Measurements from ENCODE around the gene TAOK1. TPM values are rescaled to one million over a fixed set of nuclear protein-coding genes. Genes with fewer than 3 reads are reported as not detected.

Gene TAOK1
- total RNA-seq, 1 experiment from 2014 or later: 87.7 TPM

DNA sequence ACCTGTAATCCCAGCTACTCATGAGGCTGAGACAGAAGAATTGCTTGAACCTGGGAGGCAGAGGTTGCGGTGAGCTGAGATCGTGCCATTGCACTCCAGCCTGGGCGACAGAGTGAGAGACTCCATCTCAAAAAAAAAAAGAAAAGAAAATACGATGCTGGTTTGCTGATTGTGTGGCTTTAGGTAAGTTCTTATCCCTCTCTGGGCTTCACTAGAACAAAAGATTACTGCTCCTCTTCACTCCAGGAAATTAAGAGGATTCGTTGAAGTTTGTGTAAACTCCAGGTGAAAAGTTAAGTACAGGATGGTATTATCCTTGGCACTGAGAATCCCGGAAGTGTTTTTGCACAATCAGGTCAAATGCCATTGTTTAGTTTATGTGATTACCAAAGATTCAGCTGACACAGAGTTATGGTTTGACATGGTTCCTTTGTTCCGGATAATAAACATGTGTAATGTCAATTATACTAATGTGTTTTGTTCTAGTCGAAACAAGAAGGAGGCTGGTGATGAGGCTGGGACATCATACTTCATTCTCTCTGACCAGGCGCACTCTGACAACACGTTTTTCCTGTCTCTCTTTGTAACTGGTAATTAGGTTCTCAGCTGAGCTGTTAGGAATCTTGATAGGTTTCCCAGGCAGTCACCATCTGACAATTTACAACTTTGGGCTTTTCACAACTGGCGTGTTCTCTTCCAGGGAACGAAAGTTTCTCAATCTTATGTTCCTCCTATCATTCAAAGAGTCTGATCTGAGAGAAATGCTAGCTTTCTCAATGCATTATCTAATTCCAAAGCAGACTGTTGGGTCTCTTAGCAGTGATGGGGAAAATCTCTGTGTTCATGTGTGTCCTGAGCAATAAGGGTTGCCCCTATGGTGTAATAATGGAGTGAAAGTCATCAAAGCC lies 10.8 kb upstream of the TAOK1 start:
- BruUV-seq (replicated peaks): no TSS peak
- Mint-ChIP-seq H3K4me3 (ENCODE audit: unreplicated experiment) (no peak overlapping the region), H3K9me3 (ENCODE audit: unreplicated experiment) (no peaks in the 10 kb centered on the region), H3K27me3 (ENCODE audit: insufficient read depth, unreplicated experiment) (no peaks in the 10 kb centered on the region), H3K27ac (ENCODE audit: unreplicated experiment) (no peak overlapping the region), H3K4me1 (ENCODE audit: low read depth, unreplicated experiment) (peaks cover 7% of the 10 kb centered on the region), H3K36me3 (ENCODE audit: insufficient read depth, unreplicated experiment) (no peaks in the 10 kb centered on the region)
- Histone ChIP-seq H3K4me1 (no peaks in the 10 kb centered on the region), H3K36me3 (ENCODE audit: control insufficient read depth, insufficient read depth, low read length) (no peaks in the 10 kb centered on the region), H3K9me3 (no peaks in the 10 kb centered on the region), H3K27me3 (replicated peaks; ENCODE audit: control insufficient read depth, insufficient read depth, low read length) (no peaks in the 10 kb centered on the region), H3K4me3 (ENCODE audit: low read depth, low read length) (no peak overlapping the region)
- ChIA-PET CTCF (interaction anchor here (1.7 kb wide), 1 partner anchor 9 kb away, joined by 5 read pairs; no protein-coding TSS in a partner anchor), POLR2A (interaction anchor here (0.6 kb wide), 1 partner anchor 14 kb away, joined by 4 read pairs; no protein-coding TSS in a partner anchor)
- intact Hi-C loops (cut with micrococcal nuclease; ENCODE audit: unreplicated experiment): no loop called here
- no peak for DNase-seq
- TF ChIP-seq, protein P1, sequence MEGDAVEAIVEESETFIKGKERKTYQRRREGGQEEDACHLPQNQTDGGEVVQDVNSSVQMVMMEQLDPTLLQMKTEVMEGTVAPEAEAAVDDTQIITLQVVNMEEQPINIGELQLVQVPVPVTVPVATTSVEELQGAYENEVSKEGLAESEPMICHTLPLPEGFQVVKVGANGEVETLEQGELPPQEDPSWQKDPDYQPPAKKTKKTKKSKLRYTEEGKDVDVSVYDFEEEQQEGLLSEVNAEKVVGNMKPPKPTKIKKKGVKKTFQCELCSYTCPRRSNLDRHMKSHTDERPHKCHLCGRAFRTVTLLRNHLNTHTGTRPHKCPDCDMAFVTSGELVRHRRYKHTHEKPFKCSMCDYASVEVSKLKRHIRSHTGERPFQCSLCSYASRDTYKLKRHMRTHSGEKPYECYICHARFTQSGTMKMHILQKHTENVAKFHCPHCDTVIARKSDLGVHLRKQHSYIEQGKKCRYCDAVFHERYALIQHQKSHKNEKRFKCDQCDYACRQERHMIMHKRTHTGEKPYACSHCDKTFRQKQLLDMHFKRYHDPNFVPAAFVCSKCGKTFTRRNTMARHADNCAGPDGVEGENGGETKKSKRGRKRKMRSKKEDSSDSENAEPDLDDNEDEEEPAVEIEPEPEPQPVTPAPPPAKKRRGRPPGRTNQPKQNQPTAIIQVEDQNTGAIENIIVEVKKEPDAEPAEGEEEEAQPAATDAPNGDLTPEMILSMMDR (IDR thresholded peaks at IDR 0.05; ENCODE audit: insufficient read depth in 1 of 2, low read depth in 1 of 2, low read length in 1 of 2, severe bottlenecking in 1 of 2, unreplicated experiment in 1 of 2): no peak

- no peak overlapping the region for H3K4me3 ChIP-seq (ENCODE audit: low read depth, low read length)
- H3K9me3 ChIP-seq: no peaks in the 10 kb centered on the region
- POLR2A ChIA-PET: no interaction called here
- Mint-ChIP-seq H3K27ac (ENCODE audit: unreplicated experiment) (no peak overlapping the region), H3K4me3 (ENCODE audit: unreplicated experiment) (no peak overlapping the region), H3K27me3 (ENCODE audit: insufficient read depth, unreplicated experiment) (no peaks in the 10 kb centered on the region), H3K9me3 (ENCODE audit: unreplicated experiment) (no peaks in the 10 kb centered on the region), H3K36me3 (ENCODE audit: insufficient read depth, unreplicated experiment) (no peaks in the 10 kb centered on the region), H3K4me1 (ENCODE audit: low read depth, unreplicated experiment) (peaks cover 7% of the 10 kb centered on the region)
- H3K36me3 ChIP-seq (ENCODE audit: control insufficient read depth, insufficient read depth, low read length): no peaks in the 10 kb centered on the region
- intact Hi-C loops (cut with micrococcal nuclease; ENCODE audit: unreplicated experiment): no loop called here
- CTCF ChIA-PET: interaction anchor here (3.1 kb wide), 1 partner anchor 14 kb away, joined by 13 read pairs; no protein-coding TSS in a partner anchor
- no peaks in the 10 kb centered on the region for H3K27me3 ChIP-seq (replicated peaks; ENCODE audit: control insufficient read depth, insufficient read depth, low read length)
- H3K4me1 ChIP-seq: no peaks in the 10 kb centered on the region
- DNase-seq: no peak
- BruUV-seq (replicated peaks): no TSS peak
- TF ChIP-seq, protein P1 (IDR thresholded peaks at IDR 0.05; ENCODE audit: insufficient read depth in 1 of 2, low read depth in 1 of 2, low read length in 1 of 2, severe bottlenecking in 1 of 2, unreplicated experiment in 1 of 2): no peak
These were observed 6.5 kb upstream of the TAOK1 start for GRCh38 chr17:29383686-29384085.

DNA sequence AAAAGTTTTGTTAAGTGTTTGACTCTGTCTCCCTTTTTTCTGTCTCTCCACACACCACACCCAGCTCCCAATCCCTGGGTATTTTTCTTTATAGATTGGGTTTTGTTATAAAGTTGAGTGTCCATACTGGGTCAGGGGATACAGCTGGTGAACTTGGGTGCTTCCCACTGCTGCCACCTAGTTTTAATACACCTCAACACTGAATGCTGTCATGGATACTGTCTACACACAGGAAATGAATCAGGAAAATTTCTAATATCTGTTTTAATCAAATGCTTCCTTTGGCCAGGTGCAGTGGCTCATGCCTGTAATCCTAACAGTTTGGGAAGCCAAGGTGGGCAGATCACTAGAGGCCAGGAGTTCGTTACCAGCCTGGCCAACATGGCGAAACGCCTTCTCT lies 5.3 kb upstream of the TAOK1 start:
- Histone ChIP-seq H3K27me3 (replicated peaks; ENCODE audit: control insufficient read depth, insufficient read depth, low read length) (no peaks in the 10 kb centered on the region), H3K9me3 (no peaks in the 10 kb centered on the region), H3K36me3 (ENCODE audit: control insufficient read depth, insufficient read depth, low read length) (no peaks in the 10 kb centered on the region), H3K4me3 (ENCODE audit: low read depth, low read length) (no peak overlapping the region), H3K4me1 (no peaks in the 10 kb centered on the region)
- TF ChIP-seq, protein P1 (IDR thresholded peaks at IDR 0.05; ENCODE audit: insufficient read depth in 1 of 2, low read depth in 1 of 2, low read length in 1 of 2, severe bottlenecking in 1 of 2, unreplicated experiment in 1 of 2): no peak
- ChIA-PET CTCF (interaction anchor here (3.1 kb wide), 1 partner anchor 15 kb away, joined by 13 read pairs; no protein-coding TSS in a partner anchor), POLR2A (interaction anchor here (0.6 kb wide), 1 partner anchor 376 kb away, joined by 3 read pairs; no protein-coding TSS in a partner anchor)
- intact Hi-C loops (cut with micrococcal nuclease; ENCODE audit: unreplicated experiment): no loop called here
- DNase-seq: no peak
- Mint-ChIP-seq H3K4me3 (ENCODE audit: unreplicated experiment) (no peak overlapping the region), H3K27ac (ENCODE audit: unreplicated experiment) (no peak overlapping the region), H3K4me1 (ENCODE audit: low read depth, unreplicated experiment) (peaks cover 7% of the 10 kb centered on the region), H3K27me3 (ENCODE audit: insufficient read depth, unreplicated experiment) (no peaks in the 10 kb centered on the region), H3K9me3 (ENCODE audit: unreplicated experiment) (no peaks in the 10 kb centered on the region), H3K36me3 (ENCODE audit: insufficient read depth, unreplicated experiment) (peaks cover 2% of the 10 kb centered on the region)
- no TSS peak for BruUV-seq (replicated peaks)
